MG63 (cell line): ENCODE results near the gene BMP8A. TPM values are rescaled to one million over a fixed set of nuclear protein-coding genes. Genes with fewer than 3 reads are reported as not detected.
"Not testable (repeated sequence)": the region's sequence is repeated elsewhere in the genome, so short reads cannot be mapped to it uniquely, and the experiment has no call there.

ENCODE experiments used
- DNase-seq: peaks from one replicate; pipeline ENCODE4 v3.0.0-alpha.2; 2020
- H3K27me3 ChIP-seq: fragments of 250-450 bp; sonication (Bioruptor Pico); 2 replicates; pipeline ENCODE4 v1.5.1; 2020; ENCODE audit warnings: mild to moderate bottlenecking, moderate library complexity
- H3K36me3 ChIP-seq: fragments of 250-450 bp; sonication (Bioruptor Pico); 2 replicates; pipeline ENCODE4 v1.5.1; 2020; ENCODE audit warnings: mild to moderate bottlenecking, moderate library complexity
- H3K4me3 ChIP-seq: fragments of 250-450 bp; sonication (Bioruptor Pico); 2 replicates; pipeline ENCODE4 v1.5.1; 2020; ENCODE audit warnings: mild to moderate bottlenecking, moderate library complexity
- H3K9me3 ChIP-seq: fragments of 250-450 bp; sonication (Bioruptor Pico); 2 replicates; pipeline ENCODE4 v1.5.1; 2020; ENCODE audit warnings: mild to moderate bottlenecking, moderate library complexity
- total RNA-seq: library from RNA; depleted of rRNA; stranded (reverse); fragments of >200 nt; shearing (Covaris generic); gene quantifications from 2 replicates; pipeline ENCODE4 v1.2.3, GENCODE V29; 2014; ENCODE audit warnings: low replicate concordance; rRNA removed

The BMP8A gene
- total RNA-seq, result not detected in 2 replicates

- DNase-seq, result peak; percentile 70
- Histone ChIP-seq H3K9me3 (no peaks in the 10 kb centered on the region), H3K4me3 (peak within 1 kb of the TSS; percentile 42), H3K27me3 (no peaks in the 10 kb centered on the region), H3K36me3 (peaks cover 7% of the 10 kb centered on the region)
Measured at GRCh38 chr1:39491146-39491921, at the start of gene BMP8A. BMP8A (plus strand) TSS chr1:39491636; CDS start chr1:39491992, 356 bp downstream.

- no peak for DNase-seq
- no peaks in the 10 kb centered on the region for H3K9me3 ChIP-seq
- no peaks in the 10 kb centered on the region for H3K27me3 ChIP-seq
- peaks cover 75% of the 10 kb centered on the region for H3K36me3 ChIP-seq
- H3K4me3 ChIP-seq, result no peak overlapping the region
Measured at GRCh38 chr1:39441797-39442196, 49.6 kb upstream of the BMP8A start.

- Histone ChIP-seq H3K4me3 (no peak overlapping the region), H3K27me3 (no peaks in the 10 kb centered on the region), H3K36me3 (peaks cover 87% of the 10 kb centered on the region), H3K9me3 (no peaks in the 10 kb centered on the region)
- DNase-seq, result no peak
Measured at GRCh38 chr1:39445573-39445972, 45.9 kb upstream of the BMP8A start.

GRCh38 chr1:39446986-39447567 lies 44.4 kb upstream of the BMP8A start:
- Histone ChIP-seq H3K36me3 (peaks cover 78% of the 10 kb centered on the region), H3K9me3 (no peaks in the 10 kb centered on the region), H3K4me3 (no peak overlapping the region)

GRCh38 chr1:39450041-39450440 lies 41.4 kb upstream of the BMP8A start:
- H3K36me3 ChIP-seq, result peaks cover 79% of the 10 kb centered on the region
- H3K27me3 ChIP-seq, H3K4me3 ChIP-seq, H3K9me3 ChIP-seq: not testable (repeated sequence)
- DNase-seq, result peak; percentile 5

More at GRCh38 chr1:39446986-39447567, 44.4 kb upstream of the BMP8A start:
- DNase-seq, result no peak
- no peaks in the 10 kb centered on the region for H3K27me3 ChIP-seq

- Histone ChIP-seq H3K36me3 (peaks cover 84% of the 10 kb centered on the region), H3K27me3 (no peaks in the 10 kb centered on the region), H3K9me3 (no peaks in the 10 kb centered on the region), H3K4me3 (no peak overlapping the region)
- peak; percentile 3 for DNase-seq
Measured at GRCh38 chr1:39450956-39451606, 40.4 kb upstream of the BMP8A start.

- Histone ChIP-seq H3K4me3 (no peak overlapping the region), H3K9me3 (no peaks in the 10 kb centered on the region), H3K36me3 (peaks cover 83% of the 10 kb centered on the region), H3K27me3 (no peaks in the 10 kb centered on the region)
- no peak for DNase-seq
Measured at GRCh38 chr1:39452081-39452480, 39.4 kb upstream of the BMP8A start.

GRCh38 chr1:39452540-39452939 lies 38.9 kb upstream of the BMP8A start:
- no peak for DNase-seq
- H3K4me3 ChIP-seq, result no peak overlapping the region
- H3K27me3 ChIP-seq, result no peaks in the 10 kb centered on the region
- H3K9me3 ChIP-seq, result no peaks in the 10 kb centered on the region
- H3K36me3 ChIP-seq, result peaks cover 81% of the 10 kb centered on the region

GRCh38 chr1:39453603-39454002 lies 37.8 kb upstream of the BMP8A start:
- Histone ChIP-seq H3K36me3 (peaks cover 81% of the 10 kb centered on the region), H3K9me3 (no peaks in the 10 kb centered on the region), H3K4me3 (no peak overlapping the region), H3K27me3 (no peaks in the 10 kb centered on the region)
- no peak for DNase-seq

- Histone ChIP-seq H3K36me3 (peaks cover 83% of the 10 kb centered on the region), H3K9me3 (no peaks in the 10 kb centered on the region), H3K4me3 (no peak overlapping the region), H3K27me3 (no peaks in the 10 kb centered on the region)
- DNase-seq, result no peak
Measured at GRCh38 chr1:39458991-39459390, 32.4 kb upstream of the BMP8A start.

- H3K27me3 ChIP-seq, result no peaks in the 10 kb centered on the region
- H3K4me3 ChIP-seq, result no peak overlapping the region
- DNase-seq, result no peak
- peaks cover 72% of the 10 kb centered on the region for H3K36me3 ChIP-seq
- H3K9me3 ChIP-seq, result no peaks in the 10 kb centered on the region
Measured at GRCh38 chr1:39462074-39462473, 29.4 kb upstream of the BMP8A start.

GRCh38 chr1:39466413-39467107 lies 24.9 kb upstream of the BMP8A start:
- no peaks in the 10 kb centered on the region for H3K9me3 ChIP-seq
- H3K36me3 ChIP-seq, result peaks cover 61% of the 10 kb centered on the region
- DNase-seq, result no peak
- H3K27me3 ChIP-seq, result no peaks in the 10 kb centered on the region
- H3K4me3 ChIP-seq, result no peak overlapping the region

GRCh38 chr1:39467108-39467720 lies 24.2 kb upstream of the BMP8A start:
- H3K9me3 ChIP-seq, H3K27me3 ChIP-seq, DNase-seq, H3K4me3 ChIP-seq: not testable (repeated sequence)
- peaks cover 57% of the 10 kb centered on the region for H3K36me3 ChIP-seq

GRCh38 chr1:39469150-39469549 lies 22.3 kb upstream of the BMP8A start:
- Histone ChIP-seq H3K27me3 (no peaks in the 10 kb centered on the region), H3K4me3 (no peak overlapping the region), H3K9me3 (no peaks in the 10 kb centered on the region), H3K36me3 (peaks cover 55% of the 10 kb centered on the region)
- DNase-seq, result no peak

GRCh38 chr1:39470040-39470439 lies 21.4 kb upstream of the BMP8A start:
- peaks cover 53% of the 10 kb centered on the region for H3K36me3 ChIP-seq

GRCh38 chr1:39472826-39473225 lies 18.6 kb upstream of the BMP8A start:
- Histone ChIP-seq H3K36me3 (peaks cover 44% of the 10 kb centered on the region), H3K27me3 (no peaks in the 10 kb centered on the region), H3K4me3 (no peak overlapping the region), H3K9me3 (no peaks in the 10 kb centered on the region)
- no peak for DNase-seq

More at GRCh38 chr1:39470040-39470439, 21.4 kb upstream of the BMP8A start:
- no peaks in the 10 kb centered on the region for H3K9me3 ChIP-seq
- no peaks in the 10 kb centered on the region for H3K27me3 ChIP-seq
- no peak for DNase-seq
- no peak overlapping the region for H3K4me3 ChIP-seq
